HCT116 (cell line): ENCODE results near the gene LUZP2. TPM values are rescaled to one million over a fixed set of nuclear protein-coding genes. Genes with fewer than 3 reads are reported as not detected.

Experiments used
- ATAC-seq: fragments of 200-7000 bp; cut with Tn5 transposase; 2 replicates; pipeline ENCODE4 v1.9.1; 2020; ENCODE audit warnings: mild to moderate bottlenecking, moderate library complexity
- BruUV-seq: library from RNA; stranded (reverse); fragments of 400-500 nt; replicated peaks from 2 replicates; lab custom pipeline; 2021; lab: Mats Ljungman, UMichigan
- CTCF ChIA-PET: fragments of 300-600 bp; sonication (Branson Sonifier 250); formaldehyde crosslinking; loops from one replicate; lab custom pipeline; 2021; ENCODE audit warnings: antibody characterized with exemption; lab: Charles Lee
- POLR2A ChIA-PET: fragments of 300-600, 350-600 bp; sonication (Branson Sonifier 250); formaldehyde crosslinking; loops from one replicate; lab custom pipeline; 2021; ENCODE audit warnings: antibody characterized with exemption; lab: Charles Lee
- RAD21 ChIA-PET, 2 experiments: fragments of 300-600 bp; sonication (Branson Sonifier 250); formaldehyde crosslinking; loops; one replicate each; lab custom pipeline; 2023; ENCODE audit warnings: low total read pairs in 2 of 2; ENCODE audit not compliant: uncharacterized antibody in 2 of 2, unreplicated experiment in 2 of 2, low non-redundant PET in 1 of 2; lab: Charles Lee
- DNase-seq: peaks from one replicate; pipeline ENCODE4 v3.0.0-alpha.2; 2010; ENCODE audit warnings: low read depth, low spot score
- H2AFZ ChIP-seq: fragments of 200-600 bp; shearing (Covaris generic), sonication (generic); 2 replicates; pipeline ENCODE4 v1.6.1; 2017; ENCODE audit warnings: low read depth, mixed run types, mixed read lengths, antibody characterized with exemption, low read length; ENCODE audit not compliant: poor library complexity, severe bottlenecking
- H3K27ac ChIP-seq: 2 replicates; pipeline ENCODE4 v1.5.1; 2012; ENCODE audit warnings: low read depth, low read length
- H3K27me3 ChIP-seq: fragments of 200-600 bp; sonication (generic); 2 replicates; pipeline ENCODE4 v1.6.1; 2016; ENCODE audit warnings: mixed run types, low read length, mixed read lengths; ENCODE audit not compliant: insufficient read depth
- H3K36me3 ChIP-seq, 2 experiments: fragments of 200-500 bp in 1 of 2; fragments of 200-600 bp in 1 of 2; sonication (Bioruptor generic) in 1 of 2; sonication (generic) in 1 of 2; 2 replicates each; pipeline versions ENCODE4 v1.5.1 to v1.6.1; 2014 to 2016; ENCODE audit warnings: low read length in 2 of 2, inconsistent platforms in 1 of 2, mixed read lengths in 1 of 2, mixed run types in 1 of 2; ENCODE audit not compliant: insufficient read depth in 2 of 2, control insufficient read depth in 1 of 2
- H3K4me1 ChIP-seq, 2 experiments: fragments of 200-600 bp in 1 of 2; sonication (generic) in 1 of 2; 2 replicates each; pipeline versions ENCODE4 v1.5.1 to v1.6.1; 2012 to 2017; ENCODE audit warnings: low read length in 2 of 2, inconsistent platforms in 1 of 2, mild to moderate bottlenecking in 1 of 2, mixed read lengths in 1 of 2, mixed run types in 1 of 2, moderate library complexity in 1 of 2; ENCODE audit not compliant: insufficient read depth in 2 of 2, control insufficient read depth in 1 of 2
- H3K4me2 ChIP-seq: fragments of 200-600 bp; sonication (generic); 2 replicates; pipeline ENCODE4 v1.6.1; 2017; ENCODE audit warnings: mixed run types, low read length, mixed read lengths
- H3K4me3 ChIP-seq, 2 experiments: fragments of 200-600 bp in 1 of 2; sonication (generic) in 1 of 2; replicated peaks in 1 of 2; 2 replicates each; pipeline ENCODE4 v1.5.1; 2011 to 2016; ENCODE audit warnings: low read length in 2 of 2, control low read depth in 1 of 2, low read depth in 1 of 2, mild to moderate bottlenecking in 1 of 2, mixed read lengths in 1 of 2, mixed run types in 1 of 2
- H3K79me2 ChIP-seq: fragments of 200-600 bp; sonication (generic); 2 replicates; pipeline ENCODE4 v1.6.1; 2017; ENCODE audit warnings: mild to moderate bottlenecking, mixed run types, low read length, moderate library complexity, mixed read lengths; ENCODE audit not compliant: insufficient read depth
- H3K9ac ChIP-seq: fragments of 200-600 bp; sonication (generic); 2 replicates; pipeline ENCODE4 v1.6.1; 2016; ENCODE audit warnings: low read length, mixed read lengths
- H3K9me2 ChIP-seq: fragments of 200-600 bp; sonication (generic), shearing (Covaris generic); 2 replicates; pipeline ENCODE4 v1.6.1; 2017; ENCODE audit warnings: mixed run types, mild to moderate bottlenecking, moderate library complexity; ENCODE audit not compliant: insufficient read depth
- H3K9me3 ChIP-seq, 2 experiments: fragments of 200-500 bp in 1 of 2; fragments of 200-600 bp in 1 of 2; sonication (Bioruptor generic) in 1 of 2; sonication (generic) in 1 of 2; 2 replicates each; pipeline ENCODE4 v1.6.1; 2014 to 2017; ENCODE audit warnings: low read length in 2 of 2, mixed read lengths in 2 of 2, inconsistent platforms in 1 of 2, low read depth in 1 of 2, mild to moderate bottlenecking in 1 of 2, mixed run types in 1 of 2, moderate library complexity in 1 of 2; ENCODE audit not compliant: control insufficient read depth in 1 of 2, insufficient read depth in 1 of 2
- H4K20me1 ChIP-seq: fragments of 200-600 bp; sonication (generic), shearing (Covaris generic); 2 replicates; pipeline ENCODE4 v1.6.1; 2017; ENCODE audit warnings: mixed run types, mild to moderate bottlenecking, moderate library complexity; ENCODE audit not compliant: insufficient read depth
- CBX3 ChIP-seq: IDR thresholded peaks from 2 replicates; pipeline ENCODE4 v1.6.1; 2012; ENCODE audit warnings: low read depth
- CTCF ChIP-seq, 3 experiments: fragments of 200-600 bp in 1 of 3; sonication (generic) in 1 of 3; IDR thresholded peaks in 2 of 3; conservative IDR thresholded peaks in 1 of 3; 2 replicates each; pipeline ENCODE4 v1.5.1; 2012 to 2017; ENCODE audit warnings: low read depth in 2 of 3, low read length in 2 of 3, antibody characterized with exemption in 1 of 3, borderline replicate concordance in 1 of 3, control low read depth in 1 of 3, mild to moderate bottlenecking in 1 of 3, mixed read lengths in 1 of 3, mixed run types in 1 of 3, moderate library complexity in 1 of 3; ENCODE audit not compliant: insufficient read depth in 1 of 3
- EGR1 ChIP-seq: IDR thresholded peaks from 2 replicates; pipeline ENCODE4 v1.6.1; 2012; ENCODE audit warnings: low read depth
- ELF1 ChIP-seq: IDR thresholded peaks from 2 replicates; pipeline ENCODE4 v1.6.1; 2012; ENCODE audit warnings: low read depth, borderline replicate concordance
- EZH2 ChIP-seq: fragments of 200-600 bp; sonication (generic); IDR thresholded peaks from 2 replicates; pipeline ENCODE4 v1.6.1; 2017; ENCODE audit warnings: antibody characterized with exemption, mixed run types
- EZH2phosphoT487 ChIP-seq: fragments of 200-600 bp; IDR thresholded peaks from 2 replicates; pipeline ENCODE4 v1.6.1; 2018; ENCODE audit warnings: antibody characterized with exemption, borderline replicate concordance
- FOSL1 ChIP-seq: IDR thresholded peaks from 2 replicates; pipeline ENCODE4 v1.6.1; 2012; ENCODE audit warnings: low read depth
- RAD21 ChIP-seq: IDR thresholded peaks from 2 replicates; pipeline ENCODE4 v1.6.1; 2012; ENCODE audit warnings: low read depth, mild to moderate bottlenecking
- SIN3A ChIP-seq: IDR thresholded peaks from 2 replicates; pipeline ENCODE4 v1.6.1; 2012; ENCODE audit warnings: low read depth
- SP1 ChIP-seq: IDR thresholded peaks from 2 replicates; pipeline ENCODE4 v1.6.1; 2012; ENCODE audit warnings: low read depth
- SRF ChIP-seq: IDR thresholded peaks from 2 replicates; pipeline ENCODE4 v1.6.1; 2012; ENCODE audit warnings: low read depth
- TCF7L2 ChIP-seq: IDR thresholded peaks from 2 replicates; pipeline ENCODE4 v1.7.0; 2011; ENCODE audit warnings: borderline replicate concordance, inconsistent platforms; ENCODE audit not compliant: insufficient read depth, insufficient read length; ENCODE audit errors: extremely low read depth
- YY1 ChIP-seq: IDR thresholded peaks from 2 replicates; pipeline ENCODE4 v1.6.1; 2011; ENCODE audit warnings: low read length, low read depth, moderate library complexity, mild to moderate bottlenecking; ENCODE audit not compliant: insufficient replicate concordance; ENCODE audit errors: extremely low read depth
- ZFX ChIP-seq: fragments of 450-650 bp; IDR thresholded peaks from 2 replicates; pipeline ENCODE4 v1.6.1; 2017
- intact Hi-C: fragments of 100-400 bp; cut with micrococcal nuclease; formaldehyde crosslinking; loops from 2 replicates; pipeline ENCODE4 v1.10.0; 2022
- total RNA-seq: library from RNA; stranded (reverse); gene quantifications from one replicate; pipeline ENCODE4 v1.2.1, GENCODE V29; 2021; ENCODE audit not compliant: unreplicated experiment

Gene LUZP2
- total RNA-seq, 1 experiment from 2014 or later, result not detected

GRCh38 chr11:24697522-24698111, 200.8 kb downstream of the LUZP2 start:
- intact Hi-C loops, result no loop called here
- H3K9me2 ChIP-seq, result no peaks in the 10 kb centered on the region
- no peak overlapping the region for H2AFZ ChIP-seq
- H3K9me3 ChIP-seq, result peaks cover 7 to 14% of the 10 kb centered on the region in 2 experiments; a peak in 2 of 4 replicates
- CTCF ChIA-PET, result no interaction called here
- H3K27ac ChIP-seq, result no peak overlapping the region
- RAD21 ChIA-PET, result no interaction called here
- no TSS peak for BruUV-seq
- H3K4me3 ChIP-seq, result no peak overlapping the region
- H3K36me3 ChIP-seq, result no peaks in the 10 kb centered on the region
- H3K27me3 ChIP-seq, result no peaks in the 10 kb centered on the region
- ATAC-seq (no peak), DNase-seq (no peak)
- H4K20me1 ChIP-seq, result no peaks in the 10 kb centered on the region
- H3K4me2 ChIP-seq, result no peak overlapping the region
- no peaks in the 10 kb centered on the region for H3K79me2 ChIP-seq
- no peaks in the 10 kb centered on the region for H3K4me1 ChIP-seq
- POLR2A ChIA-PET, result no interaction called here
- H3K9ac ChIP-seq, result no peak overlapping the region
- no peak for TF ChIP-seq RAD21
- TF ChIP-seq ELF1, result no peak
- no peak for TF ChIP-seq CTCF (IDR thresholded peaks at IDR 0.05 in 2 of 3, conservative IDR thresholded peaks at IDR 0.05 in 1 of 3; ENCODE audit: borderline replicate concordance in 1 of 3, insufficient read depth in 1 of 3, low read depth in 2 of 3, low read length in 2 of 3)
- no peak for TF ChIP-seq SP1
- no peak for TF ChIP-seq SIN3A
- TF ChIP-seq YY1, result no peak
- TF ChIP-seq FOSL1, result no peak
- no peak for TF ChIP-seq EGR1
- TF ChIP-seq EZH2, result no peak
- TF ChIP-seq ZFX, result no peak
- no peak for TF ChIP-seq EZH2phosphoT487
- TF ChIP-seq CBX3, result no peak
- TF ChIP-seq SRF, result no peak
- TF ChIP-seq TCF7L2, result no peak
